Eye (tissue), 1 donor: ENCODE data around the gene MRPL21.
"Not testable (repeated sequence)": the region's sequence is repeated elsewhere in the genome, so short reads cannot be mapped to it uniquely, and the experiment has no call there.

Source experiments
- DNase-seq: peaks from one replicate; pipeline ENCODE4 v3.0.0-alpha.2; 2015

The MRPL21 gene

DNA sequence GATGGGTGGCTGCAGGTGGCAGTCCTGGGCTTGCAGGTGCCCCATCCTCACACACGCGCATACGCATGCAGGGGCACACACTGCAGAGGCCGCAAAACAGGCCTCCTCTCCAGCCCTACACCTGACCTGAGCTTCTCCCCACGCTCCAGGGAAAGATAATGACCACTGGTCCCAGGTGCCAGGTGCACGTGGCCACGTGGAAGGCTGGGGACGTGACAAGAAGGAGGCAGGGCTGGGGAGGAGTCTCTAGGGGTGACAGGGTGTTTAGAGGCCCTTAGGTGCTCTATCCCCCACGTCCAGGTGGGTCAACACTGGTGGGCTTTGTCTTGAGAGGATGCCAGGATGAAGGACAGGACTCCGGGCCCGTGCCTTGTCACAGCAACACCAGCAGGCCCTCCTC is 38.4 kb downstream of the MRPL21 start:
- DNase-seq = no peak

DNA sequence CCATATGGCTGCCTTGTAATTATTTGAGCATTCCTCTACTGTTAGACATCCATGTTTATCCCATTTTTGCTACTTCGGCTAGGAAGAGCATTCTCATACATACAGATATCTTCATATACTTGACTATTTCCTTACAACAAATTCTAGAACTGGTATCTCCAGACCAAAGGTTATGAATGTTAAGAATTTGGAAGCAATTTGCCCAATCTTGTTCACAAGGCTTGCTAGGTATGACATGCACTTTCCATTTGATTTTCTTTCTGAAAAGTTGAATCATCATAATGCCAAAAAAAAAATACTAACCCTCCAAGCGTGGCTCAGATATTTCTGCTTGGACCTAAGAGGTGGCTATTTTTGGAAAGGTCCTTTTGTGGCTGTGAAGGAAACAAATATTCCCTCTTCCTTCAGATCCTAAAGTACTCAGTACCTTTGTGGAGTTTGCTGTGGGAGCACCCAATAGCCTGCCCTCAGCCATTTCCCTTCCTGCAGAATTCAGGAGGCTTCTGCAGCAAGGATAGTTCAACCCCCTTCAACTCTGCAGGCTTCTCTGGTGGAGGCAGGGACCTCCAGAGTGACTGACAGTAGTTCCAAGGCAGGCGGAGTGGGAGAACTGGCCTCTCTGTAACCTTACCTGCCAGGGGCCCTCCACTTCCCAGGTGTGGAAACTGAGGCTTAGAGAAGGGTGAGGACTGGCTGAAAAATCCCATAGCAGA is 39.9 kb downstream of the MRPL21 start:
- no peak for DNase-seq

DNA sequence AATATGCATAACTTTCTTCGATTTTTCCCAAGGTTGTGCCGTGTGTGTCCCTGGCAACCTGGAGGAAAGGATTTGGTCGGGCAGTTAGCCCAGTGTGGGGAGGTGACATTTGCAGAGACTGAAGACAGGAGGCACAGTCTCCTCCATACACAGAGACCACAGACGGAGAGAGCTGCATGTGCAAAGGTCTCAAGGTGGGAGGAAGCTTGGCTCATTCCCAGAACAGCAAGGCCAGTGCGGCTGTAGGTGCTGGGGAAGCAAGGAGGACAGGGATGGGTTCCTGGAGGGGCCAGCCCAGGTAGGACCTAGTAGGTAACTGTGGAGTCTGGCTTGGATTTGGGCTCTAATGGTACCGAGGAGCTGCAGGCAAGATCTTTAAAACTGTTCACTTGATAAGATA is 41.2 kb downstream of the MRPL21 start:
- DNase-seq = no peak

DNA sequence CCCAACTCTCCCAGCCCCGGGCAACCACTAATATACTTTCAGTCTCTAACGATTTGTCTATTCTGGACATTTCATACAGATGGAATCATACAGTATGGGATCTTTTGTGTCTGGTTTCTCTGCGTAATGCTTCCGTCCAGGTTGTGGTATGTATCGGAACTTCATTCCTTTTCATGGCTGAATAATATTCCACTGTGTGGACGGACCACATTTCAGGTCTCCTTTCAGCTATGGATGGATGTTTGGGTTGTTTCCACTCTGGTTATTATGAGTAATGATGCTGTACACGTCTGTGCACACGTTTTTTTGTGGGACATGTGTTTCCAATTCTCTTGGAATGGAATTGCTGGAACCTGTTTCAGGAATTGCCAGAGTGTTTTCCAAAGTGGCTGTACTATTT is 44.5 kb downstream of the MRPL21 start:
- no peak for DNase-seq

DNA sequence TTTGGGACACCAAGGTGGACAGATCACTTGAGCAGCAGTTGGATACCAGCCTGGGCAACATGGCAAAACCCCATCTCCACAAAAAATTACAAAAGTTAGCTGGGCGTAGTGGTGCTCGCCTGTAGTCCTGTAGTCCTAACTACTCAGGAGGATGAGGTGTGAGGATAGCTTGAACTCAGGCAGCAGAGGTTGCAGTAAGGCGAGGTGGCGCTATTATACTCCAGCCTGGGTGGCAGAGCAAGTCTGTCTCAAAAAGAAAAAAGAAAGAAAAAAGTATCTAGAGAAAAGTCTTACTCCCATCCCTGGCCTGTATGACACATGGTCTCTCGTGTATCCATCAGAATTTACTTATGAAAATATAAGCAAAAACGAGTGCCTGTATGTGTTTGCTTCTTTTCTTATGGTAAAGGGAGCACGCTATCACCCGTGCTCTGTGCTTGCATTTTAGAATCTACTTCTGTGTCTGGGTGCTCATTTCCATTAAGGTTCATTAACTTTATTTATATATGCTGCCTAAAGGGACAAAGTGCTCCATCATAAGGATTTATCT is 46.5 kb downstream of the MRPL21 start:
- no peak for DNase-seq

DNA sequence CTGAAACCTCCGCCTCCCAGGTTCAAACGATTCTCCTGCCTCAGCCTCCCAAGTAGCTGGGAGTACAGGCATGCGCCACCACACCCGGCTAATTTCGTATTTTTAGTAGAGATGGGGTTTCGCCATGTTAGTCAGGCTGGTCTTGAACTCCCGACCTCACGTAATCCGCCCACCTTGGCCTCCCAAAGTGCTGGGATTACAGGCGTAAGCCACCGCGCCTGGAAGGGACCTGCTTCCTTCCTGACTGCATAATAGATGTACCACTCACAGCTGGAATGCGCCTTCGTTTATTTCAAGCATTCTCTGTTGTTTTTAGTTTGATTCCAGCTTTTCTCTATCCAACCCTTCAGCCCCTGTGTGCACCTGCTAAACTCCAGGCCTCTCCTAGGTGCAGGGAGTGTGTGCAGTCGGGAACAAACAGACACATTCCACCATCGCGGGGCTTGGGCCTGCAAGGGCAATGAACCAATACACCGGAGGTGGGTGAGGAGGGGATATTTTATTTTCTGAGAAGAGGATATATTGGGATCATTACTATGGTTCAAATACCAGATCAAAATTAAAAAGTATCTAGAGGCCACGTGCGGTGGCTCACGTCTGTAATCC is 47.1 kb downstream of the MRPL21 start:
- not testable (repeated sequence) for DNase-seq

DNA sequence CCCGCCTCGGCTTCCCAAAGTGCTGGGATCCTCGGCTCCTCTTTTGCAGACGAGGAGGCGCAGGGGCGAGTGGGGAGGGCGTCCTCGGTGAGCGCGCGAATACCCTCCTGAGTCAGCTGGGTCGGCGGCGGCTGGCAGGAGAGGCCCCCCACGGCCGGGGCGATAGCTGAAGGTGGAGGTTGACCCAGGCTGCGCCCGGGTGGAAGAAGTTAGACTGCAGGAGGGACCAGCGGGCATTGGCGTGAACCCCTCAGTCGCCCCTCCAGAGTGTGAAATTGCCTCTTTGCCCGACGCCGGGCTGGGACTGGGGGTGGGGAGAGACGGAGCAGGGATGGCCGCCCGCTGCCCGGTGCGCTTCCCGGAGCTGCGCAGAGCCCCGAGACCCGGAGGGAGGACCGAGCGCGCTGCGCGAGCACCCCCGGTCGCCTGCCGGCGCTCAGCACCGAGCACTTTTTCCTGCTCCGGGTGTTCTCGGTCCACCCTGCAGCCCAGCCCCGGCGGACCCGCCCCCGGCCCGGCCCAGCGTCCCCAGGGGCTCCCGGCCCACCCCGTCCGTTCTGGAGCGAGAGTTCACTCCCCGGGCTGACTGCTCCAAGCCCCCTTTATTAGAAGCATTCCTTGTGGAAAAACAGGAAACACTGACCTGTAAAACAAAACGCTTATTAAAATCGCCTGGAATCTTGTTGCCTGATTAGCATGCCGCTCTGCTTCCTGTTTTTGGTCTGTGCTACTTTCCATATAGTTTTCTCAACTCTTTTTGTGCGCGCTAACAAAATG is 48.2 kb downstream of the MRPL21 start:
- DNase-seq = peak; percentile 56

DNA sequence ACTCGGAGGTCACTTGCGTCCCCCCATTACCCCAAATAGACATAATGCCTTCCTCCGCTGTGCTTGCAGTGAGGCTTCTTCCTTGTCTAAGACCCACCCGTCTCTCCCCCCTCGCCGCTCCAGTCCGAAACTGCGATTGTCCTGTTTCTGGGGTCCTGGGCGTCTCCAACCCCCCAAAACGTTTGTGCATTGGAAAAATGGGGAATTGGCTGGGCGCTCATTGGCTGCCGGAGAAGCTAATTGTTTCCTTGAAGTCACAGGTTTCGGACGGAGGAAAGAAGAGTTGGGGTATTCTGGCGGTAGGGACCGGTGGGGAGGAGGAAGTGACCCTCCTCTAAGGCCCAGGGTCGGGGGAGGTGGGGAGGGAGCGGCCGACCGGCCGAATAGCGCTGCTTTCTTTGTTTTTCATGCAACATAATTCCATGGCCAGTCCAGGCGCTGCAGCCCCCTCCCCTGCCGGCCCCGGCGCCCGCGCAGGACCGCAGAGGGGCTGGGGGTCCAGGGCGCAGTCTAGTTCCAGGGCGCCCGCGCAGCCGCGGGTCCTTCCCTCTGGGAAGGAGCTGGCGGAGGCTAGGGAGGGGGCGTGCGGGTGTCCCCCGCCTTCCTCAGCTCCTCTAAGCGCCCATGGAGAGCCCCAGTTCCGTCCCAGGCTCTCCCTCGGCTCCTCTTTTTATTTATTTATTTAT is 49.2 kb downstream of the MRPL21 start:
- DNase-seq = peak; percentile 41

DNA sequence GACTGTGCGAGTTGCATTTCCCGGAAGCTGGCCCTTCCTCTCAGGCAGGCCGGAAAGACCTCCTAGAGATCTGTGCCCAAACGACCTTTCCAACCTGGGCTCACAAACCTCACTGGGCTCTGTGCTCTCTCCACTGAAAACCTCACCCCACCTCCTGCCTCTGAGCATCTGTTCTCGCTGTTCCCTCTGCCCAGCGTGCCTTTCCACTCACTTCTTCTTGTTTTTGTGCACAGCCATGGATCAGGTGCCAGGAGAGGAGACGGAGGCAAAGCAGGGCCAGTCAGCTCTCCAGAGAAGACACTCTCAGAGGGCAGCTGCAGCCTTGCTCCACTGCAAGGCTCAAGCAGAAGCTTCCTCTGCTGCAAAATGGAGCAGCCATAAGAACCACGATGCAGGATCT is 51.0 kb downstream of the MRPL21 start:
- no peak for DNase-seq

DNA sequence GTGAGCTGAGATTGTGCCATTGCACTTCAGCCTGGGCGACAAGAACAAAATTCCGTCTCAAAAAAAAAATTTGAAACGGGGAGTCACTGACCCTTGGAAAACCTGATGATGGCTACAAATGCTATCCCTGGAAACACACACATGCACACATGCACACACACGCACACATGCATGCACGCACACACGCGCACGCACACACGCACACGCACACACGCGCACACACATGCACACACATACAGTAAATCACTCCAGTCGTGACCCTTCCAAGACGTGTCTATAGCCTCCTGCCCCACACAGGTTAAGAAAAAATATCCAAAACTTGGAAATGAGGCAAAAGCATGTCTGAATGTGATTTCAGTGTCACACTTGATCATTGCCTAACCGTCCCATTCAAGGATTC is 55.2 kb downstream of the MRPL21 start:
- no peak for DNase-seq

DNA sequence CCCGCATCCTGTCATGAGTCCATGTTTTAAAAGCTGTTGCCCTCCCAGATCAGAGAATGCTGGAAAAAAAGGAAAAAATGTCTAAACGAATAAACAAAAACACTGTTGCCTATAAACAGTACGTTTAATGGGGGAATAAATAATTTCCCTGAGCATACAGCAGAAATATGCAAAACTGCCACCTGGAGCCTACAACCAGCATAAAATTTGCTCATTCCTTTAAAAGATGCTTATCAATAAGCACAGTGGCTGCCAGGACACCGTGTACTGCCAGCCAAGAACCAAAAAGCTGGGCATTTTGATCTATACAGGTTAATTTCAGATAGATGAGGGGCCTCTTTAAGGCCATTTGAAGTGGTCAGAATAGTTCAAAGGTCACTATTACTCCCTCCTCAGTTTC is 56.2 kb downstream of the MRPL21 start:
- DNase-seq = no peak

DNA sequence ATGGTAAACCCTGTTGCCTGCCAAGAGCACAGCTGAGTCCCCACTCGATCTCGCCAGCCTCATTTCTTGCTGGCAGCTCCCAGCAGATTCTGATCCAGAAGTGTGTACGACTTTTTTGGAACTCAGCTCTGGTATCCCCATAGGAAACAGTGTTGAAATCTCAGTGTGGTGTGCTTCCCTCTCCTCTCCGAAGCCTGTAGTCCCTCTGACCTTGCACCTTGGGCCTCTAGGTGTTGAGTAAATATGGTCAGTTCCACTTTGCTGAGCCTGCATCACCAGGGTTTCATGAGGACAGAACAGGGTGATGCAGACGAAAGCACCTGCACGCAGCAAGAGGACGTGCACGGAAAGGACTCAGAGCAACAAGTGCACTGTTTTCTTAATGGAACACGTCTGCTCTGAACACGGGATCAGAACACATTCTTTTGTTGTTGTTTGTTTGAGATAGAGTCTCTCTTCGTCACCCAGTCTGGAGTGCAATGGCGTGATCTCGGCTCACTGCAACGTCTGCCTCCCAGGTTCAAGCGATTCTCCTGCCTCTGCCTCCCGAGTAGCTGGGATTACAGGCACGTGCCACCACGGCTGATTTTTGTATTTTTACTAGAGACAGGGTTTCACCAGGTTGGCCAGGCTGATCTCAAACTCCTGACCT is 58.2 kb downstream of the MRPL21 start:
- DNase-seq = no peak

DNA sequence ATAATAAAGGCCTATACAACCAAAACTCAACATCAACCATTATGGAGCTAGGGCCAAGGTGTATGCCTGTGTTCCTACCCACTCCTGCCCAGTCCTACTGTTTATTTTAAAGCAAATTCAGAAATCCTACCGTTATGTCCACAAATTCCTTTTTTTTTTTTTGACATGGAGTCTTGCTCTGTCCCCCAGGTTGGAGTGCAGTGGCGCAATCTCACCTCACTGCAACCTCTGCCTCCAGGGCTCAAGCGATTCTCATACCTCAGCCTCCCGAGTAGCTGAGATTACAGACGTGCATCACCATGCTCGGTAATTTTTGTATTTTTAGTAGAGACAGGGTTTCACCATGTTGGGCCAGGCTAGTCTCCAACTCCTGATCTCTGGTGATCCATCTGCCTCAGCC is 58.8 kb downstream of the MRPL21 start:
- no peak for DNase-seq

DNA sequence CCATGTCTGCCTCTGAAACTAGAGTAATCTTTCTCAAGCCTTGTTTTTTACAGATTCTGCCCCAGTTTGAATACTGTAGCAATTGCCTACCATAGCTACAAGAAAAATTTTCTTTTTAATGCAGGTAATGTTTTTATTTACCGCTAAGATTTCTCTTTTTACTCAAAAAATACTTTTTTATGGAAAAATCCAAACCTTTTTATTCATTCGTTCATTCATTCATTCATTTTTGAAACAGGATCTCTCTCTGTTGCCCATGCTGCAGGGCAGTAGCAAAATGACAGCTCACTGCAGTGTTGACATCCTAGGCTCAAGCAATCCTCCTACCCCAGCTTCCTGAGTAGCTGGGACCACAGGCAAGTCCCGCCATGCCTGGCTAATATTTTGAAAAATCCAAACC is 59.3 kb downstream of the MRPL21 start:
- DNase-seq = no peak

DNA sequence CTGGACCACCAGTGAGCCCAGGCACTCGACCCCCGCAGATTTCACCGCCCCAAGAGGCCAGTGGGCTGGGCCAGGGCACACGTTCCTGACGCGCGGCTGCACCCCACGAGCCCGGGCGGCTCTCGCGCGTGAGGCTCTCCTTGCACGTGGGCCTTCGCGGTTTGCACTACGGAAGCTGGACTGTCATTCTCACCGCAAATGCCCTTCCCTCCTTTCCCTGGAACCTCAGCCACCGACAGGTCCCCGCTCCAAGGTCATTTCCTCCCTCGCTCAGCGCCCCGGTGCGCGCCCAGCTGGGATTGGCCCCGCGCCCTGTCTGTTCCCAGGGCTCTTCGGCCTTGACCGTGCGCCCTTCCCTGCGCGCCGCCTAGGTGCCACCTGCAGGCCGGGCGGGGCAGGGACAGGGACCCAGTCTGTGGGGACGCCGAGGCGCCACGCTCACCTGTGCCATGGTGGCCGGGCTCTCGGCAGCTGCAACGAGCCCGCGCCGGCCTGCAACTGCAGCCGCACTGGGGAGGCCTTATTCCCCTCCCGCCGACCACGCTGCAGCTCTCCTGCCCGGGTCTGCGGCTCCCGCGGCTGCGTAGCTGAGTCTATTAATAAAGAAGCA is 59.8 kb downstream of the MRPL21 start:
- DNase-seq = peak; percentile 67

DNA sequence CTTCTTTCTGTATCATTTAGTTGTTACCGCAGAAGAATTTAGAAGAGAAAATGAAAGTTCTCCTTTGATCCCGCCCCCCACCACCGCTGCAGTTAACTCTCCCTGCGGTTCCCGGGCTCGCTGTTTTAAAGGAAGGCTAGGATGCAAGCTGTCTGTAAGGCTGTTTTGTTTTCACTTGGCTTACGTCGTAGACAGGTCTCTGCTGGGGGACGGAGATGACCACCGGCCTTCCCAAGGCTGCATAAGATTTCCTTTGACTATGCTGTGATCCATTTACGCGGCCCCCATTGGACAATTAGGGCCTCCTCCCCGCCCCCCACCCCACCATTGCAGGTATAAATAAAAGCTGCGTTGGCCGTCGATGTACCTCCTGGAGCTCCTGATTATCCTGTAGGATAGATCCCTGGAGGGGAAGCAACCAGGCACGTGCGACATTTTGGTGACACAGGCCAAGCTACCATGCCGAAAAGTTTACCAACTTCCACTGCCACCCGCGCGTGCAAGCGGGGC is 60.5 kb downstream of the MRPL21 start:
- DNase-seq = peak; percentile 36

DNA sequence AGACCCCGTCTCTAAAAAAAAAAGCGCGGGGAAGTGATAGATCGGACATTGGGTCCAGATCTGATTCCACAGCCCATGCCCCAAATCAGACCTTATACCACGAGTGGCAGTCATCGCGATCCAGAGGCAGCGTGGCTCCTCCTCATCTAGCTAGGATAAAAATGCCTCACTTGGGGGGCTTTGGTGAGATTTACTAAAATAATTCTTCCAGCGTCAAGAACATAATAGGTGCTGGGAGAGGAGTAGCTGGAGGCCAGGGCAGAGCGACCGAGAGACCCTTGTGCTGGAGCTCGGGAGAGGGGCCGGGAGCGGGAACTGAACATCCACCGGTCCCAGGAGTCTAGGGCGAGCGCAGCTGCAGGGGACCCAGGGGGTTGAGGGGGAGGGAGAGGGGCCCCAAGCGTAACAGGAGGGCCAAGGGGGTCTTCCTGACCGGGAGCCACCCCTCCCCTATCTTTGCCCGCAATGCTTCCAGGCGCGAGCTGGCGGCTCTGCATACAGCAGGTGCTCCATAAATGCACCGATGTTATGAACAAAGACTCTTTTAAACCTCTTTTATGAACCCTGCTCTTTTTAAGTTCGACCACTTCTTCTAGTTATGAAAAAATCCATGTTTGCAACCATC is 61.1 kb downstream of the MRPL21 start:
- DNase-seq = peak; percentile 20

DNA sequence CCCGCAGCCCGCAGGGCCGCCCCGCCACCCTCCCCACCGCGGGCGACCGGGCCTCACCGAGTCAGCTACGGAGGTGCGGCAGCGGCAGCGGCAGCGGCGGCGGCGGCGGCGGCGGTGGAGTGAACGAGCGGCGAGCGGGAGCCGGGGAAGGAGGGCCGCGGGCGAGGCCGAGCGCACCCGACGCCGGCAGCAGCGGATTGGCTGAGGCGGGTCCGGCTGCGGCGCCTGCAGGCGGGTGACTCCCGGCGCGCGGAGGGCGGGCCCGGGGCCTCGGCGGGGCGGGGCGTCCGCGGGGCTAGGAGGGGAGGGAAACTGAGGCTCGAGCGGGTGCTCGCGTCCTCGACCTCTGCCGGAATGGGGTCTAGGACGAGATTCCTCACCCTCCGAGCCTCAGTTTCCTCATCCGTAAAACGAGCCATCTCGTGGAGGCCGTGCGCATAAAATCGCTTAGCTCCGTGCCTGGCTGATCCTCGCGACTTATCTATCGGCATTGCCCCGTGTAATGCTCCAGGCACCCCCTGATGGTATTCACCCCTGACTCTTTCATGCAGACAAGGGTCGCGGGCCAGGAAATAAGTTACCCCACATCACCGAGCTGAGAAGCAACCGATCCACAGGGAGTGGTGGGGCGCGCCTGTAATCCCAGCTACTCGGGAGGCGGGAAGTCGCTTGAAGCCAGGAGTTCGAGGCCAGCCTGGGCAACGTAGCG is 61.8 kb downstream of the MRPL21 start, which contains the start of gene CPT1A:
CPT1A (minus strand) TSS at position 199 of the 709 bp plus-strand sequence. CDS start 26,442 bp downstream, outside the sequence.
- DNase-seq = peak; percentile 81
